NCI-H748 (cell line): Measurements from ENCODE around the gene BHLHE41.

Experiments
- DNase-seq: peaks from one replicate; lab custom pipeline; 2025; ENCODE audit not compliant: unreplicated experiment; lab: John Stamatoyannopoulos, UW

Gene BHLHE41

DNA sequence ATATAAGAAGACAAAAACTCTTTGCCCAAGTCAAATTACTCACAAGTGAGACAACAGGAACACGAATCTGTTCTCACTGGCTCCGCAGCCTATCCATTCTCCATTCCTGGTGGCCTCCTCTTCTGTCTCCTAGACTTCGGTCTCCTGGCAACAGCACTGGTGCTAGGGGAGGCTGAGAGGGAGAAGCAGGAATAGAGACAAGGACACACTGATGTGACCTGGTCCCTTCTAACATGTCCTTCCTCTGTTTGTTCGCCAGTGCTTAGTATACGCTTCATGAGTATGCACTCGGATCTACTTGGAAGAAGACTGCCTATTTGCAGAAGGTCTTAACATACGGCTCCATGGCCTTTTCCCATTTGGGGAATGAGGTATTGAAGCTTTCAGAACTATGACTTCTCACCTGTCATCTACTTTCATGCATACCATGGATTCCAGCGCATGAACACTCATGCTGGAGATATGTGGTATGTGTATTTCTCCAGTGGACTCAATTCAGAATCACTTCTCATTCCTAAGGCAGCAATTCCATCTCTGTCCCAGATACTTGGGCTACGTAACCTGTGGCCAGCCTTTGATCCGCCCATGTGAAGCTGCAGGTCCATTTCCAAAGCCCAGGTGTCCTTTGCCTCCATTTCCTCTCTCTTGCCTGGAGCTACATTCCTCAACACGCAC lies 33.9 kb downstream of the BHLHE41 start:
- DNase-seq = peak; percentile 70

DNA sequence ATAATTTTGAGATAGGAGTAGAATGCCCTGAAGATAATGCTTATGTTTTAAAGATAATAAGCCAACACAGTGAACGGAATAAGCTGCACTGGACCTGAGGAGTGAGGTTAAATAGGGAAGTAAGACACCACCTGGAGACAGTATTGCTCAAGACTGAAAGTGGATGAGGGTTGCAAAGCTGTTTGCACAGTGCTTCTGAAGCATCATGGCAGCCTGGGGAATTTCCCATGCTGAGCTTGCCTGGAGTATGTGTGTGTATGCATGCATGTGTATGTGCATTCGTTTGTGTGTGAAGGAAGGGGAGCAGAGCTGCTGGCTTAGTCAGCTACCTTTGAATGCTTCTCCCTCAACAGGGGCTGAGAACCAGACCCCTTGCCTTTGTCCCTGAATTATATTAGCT lies 35.8 kb downstream of the BHLHE41 start:
- no peak for DNase-seq

DNA sequence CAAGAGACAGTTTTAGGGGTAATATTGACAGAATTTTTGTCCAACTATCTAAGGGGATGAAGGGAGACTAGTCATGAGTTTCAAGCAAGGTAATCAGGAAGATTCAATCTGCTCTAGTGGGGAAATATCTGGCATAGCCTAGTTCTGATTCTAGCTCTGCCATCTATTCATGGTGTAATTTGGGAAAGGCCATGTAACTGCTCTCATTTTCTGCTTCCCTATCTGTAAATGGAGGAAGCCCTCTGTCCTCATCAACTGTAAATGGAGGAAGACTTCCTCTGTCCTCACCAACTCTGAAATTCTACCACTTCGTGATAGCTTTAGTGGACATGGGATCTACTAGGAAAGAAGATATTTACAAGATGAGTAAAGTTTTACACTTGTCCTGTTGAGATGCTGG lies 37.9 kb downstream of the BHLHE41 start:
- DNase-seq = no peak

DNA sequence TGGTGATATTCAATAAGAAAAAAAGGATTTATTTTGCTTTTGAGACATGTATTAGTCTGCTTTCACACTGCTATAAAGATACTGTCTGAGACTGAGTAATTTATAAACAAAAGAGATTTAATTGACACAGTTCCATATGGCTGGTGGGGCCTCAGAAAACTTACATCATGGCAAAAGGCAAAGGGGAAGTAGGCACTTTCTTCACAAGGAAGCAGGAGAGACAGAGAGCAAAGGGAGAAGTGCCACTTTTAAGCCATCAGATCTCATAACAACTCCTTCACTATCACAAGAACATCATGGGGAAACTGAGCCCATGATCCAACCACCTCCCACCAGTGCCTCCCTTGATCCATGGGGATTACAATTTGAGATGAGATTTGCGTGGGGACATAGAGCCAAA lies 43.9 kb downstream of the BHLHE41 start:
- DNase-seq = no peak

DNA sequence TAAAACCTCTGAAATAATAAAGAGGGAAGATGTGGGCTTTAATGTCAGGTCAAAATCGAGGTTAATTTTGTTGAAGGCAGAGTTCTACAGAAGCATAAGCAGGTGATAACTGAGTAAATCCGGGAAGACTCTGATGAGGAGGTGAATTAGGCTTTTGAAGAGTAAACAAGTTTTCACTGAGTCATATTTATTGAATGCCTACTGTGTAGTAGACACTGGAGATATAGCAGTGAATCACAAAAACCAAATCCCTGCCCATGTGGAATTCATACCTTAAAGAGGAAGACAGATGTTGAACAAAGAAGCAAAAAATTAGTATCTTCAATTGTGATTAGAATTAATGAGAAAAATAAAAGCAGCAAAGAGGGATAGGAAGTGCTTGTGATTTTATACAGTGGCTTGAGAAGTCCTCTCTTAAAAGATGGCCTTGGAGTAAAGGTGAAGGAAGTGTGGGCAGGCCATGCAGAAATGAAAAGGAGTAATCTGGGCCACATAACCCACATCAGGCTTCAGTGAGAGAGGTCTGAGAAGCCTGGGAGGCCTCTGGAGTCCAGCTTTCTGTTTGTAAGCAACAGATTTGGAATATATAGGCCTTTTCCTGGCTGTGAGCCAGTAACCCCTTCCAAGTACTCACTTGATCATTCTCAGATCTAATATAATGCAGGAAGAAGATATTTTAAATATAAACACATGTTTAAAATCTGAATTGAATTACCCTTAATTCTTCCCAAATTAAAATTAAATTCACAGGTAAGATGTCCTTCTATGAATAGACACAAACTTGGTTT lies 46.7 kb downstream of the BHLHE41 start:
- DNase-seq = no peak
